Measurements from ENCODE around the gene TAS2R50.

GRCh38 chr12:10998204-10998603 is 11.5 kb upstream of the TAS2R50 start, which contains the start of gene TAS2R20:
- TF ChIP-seq POLR2AphosphoS5 (IDR thresholded peaks at IDR 0.05; ENCODE audit: low read depth, low read length), result no peak
- TF ChIP-seq CTCF (IDR thresholded peaks at IDR 0.05), result no peak
- no peak for TF ChIP-seq SIN3A (IDR thresholded peaks at IDR 0.05; ENCODE audit: borderline replicate concordance, insufficient read depth, low read depth, low read length)
- TF ChIP-seq REST (IDR thresholded peaks at IDR 0.05; ENCODE audit: insufficient read depth in 1 of 2, low read depth in 2 of 2, low read length in 1 of 2), result no peak
- TF ChIP-seq TCF7L2 (IDR thresholded peaks at IDR 0.05; ENCODE audit: low read depth, low read length), result no peak
